NCI-H446 (cell line): Measurements from ENCODE around the gene ENPP5.

ENCODE experiments used
- DNase-seq, 2 experiments: peaks; one replicate each; lab custom pipeline; 2025; lab: John Stamatoyannopoulos, UW

The ENPP5 gene, protein sequence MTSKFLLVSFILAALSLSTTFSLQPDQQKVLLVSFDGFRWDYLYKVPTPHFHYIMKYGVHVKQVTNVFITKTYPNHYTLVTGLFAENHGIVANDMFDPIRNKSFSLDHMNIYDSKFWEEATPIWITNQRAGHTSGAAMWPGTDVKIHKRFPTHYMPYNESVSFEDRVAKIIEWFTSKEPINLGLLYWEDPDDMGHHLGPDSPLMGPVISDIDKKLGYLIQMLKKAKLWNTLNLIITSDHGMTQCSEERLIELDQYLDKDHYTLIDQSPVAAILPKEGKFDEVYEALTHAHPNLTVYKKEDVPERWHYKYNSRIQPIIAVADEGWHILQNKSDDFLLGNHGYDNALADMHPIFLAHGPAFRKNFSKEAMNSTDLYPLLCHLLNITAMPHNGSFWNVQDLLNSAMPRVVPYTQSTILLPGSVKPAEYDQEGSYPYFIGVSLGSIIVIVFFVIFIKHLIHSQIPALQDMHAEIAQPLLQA

DNA sequence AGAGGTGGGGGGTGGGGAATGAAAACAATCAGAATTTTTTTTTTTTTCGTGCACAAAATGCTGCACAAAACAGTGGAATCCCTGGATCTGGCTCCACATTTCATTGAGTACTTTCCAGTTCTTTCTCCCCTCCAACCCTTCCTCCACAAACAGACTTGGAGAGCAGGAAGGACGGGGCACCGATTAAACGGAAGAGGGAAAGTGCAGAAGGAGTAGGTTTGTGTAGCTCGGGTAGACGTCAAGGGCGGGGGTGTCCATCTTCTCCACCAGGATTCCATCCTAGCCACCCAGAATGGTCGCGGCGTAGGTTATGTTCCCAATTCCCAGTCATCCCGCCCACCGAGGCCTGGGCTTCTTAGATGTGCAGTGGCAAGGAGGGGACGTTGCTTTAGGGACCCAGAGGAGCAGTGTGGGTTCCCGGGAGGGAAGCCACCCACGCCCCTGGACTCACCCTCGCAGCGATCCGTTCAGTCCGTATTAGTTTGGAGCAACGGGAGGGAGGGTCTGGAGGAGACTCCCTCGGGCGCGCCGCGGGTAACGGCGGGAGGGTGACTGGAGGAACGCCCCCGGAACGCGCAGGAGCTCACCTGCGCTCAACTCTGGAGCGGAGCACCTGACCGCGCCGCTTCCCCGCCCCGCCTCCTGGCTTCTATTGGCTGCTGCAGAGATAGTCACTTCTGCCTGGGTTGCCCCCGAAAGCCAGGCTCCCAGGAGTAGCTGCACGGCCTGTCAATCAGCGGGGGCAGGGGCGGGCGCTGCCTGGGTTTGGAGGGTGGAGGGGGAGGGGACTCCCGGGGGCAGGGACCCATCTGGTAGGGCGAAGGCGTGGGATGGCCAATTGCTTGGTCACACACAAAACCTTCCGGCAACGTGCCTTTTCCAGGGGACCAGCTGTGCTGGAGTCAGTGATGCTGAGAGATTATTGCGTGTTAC lies at the start of gene ENPP5:
ENPP5 (minus strand) TSS at position 624 of the 933 bp plus-strand sequence. CDS start 2,718 bp downstream, outside the sequence.
- DNase-seq, result peak; percentile 1 to 7

DNA sequence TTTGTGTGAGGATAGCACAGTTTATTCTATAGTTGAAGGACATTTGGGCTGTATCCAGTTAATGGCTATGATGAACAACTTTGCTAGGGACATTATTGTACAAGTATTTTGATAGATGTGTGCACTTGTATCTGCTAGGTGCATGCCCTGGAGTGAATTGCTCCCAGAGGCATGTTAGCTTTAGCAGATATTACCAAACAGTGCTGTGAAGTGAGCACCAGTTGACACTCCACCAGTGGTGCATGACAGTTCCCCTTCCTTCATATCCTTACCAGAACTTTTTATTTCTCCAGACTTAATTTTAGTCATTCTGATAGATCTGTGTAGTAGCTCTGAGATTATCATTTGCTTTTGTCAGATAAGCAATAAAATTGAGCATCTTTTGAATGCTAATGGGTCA lies 48.9 kb upstream of the ENPP5 start:
- DNase-seq, result no peak

DNA sequence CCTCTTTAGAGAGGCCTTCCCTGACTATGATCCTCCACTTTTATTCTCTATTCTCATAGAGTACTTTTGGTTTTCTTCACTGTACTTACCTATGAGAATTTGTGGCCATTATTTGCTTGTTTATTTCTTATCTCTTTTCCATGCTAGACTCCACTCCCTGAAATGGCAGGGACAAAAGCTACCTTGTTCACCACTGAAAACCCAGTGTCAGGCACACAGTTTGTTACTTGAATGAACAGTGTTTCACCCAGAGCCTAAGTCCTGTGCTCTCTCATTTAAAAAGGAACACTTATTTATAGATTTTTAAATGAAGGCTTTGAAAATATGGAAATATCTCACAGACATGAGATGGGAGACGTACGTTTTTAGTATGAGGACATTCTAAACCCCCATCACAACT lies 47.7 kb upstream of the ENPP5 start:
- DNase-seq, result no peak

DNA sequence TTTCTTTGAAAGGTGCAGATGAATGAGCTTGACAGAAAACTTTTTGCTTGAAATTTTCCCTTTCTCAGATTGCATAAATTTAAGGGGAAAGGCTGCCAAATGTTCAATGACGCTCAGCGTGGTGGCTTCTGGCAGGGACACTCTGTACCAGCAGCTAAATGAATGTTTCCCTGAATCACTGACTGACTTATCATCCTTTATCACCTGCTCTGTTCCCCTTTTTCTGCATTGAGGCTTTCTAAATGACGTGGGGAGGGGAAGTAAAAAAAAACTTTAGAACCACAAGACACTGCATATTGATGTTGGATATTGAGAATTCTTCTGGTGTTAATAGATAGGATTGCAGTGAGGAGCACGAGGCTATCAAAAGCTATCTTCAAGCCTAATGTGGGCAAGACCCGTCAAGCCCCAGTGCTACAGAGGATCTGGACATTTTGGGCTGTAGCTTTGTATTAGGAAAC lies 46.9 kb upstream of the ENPP5 start:
- DNase-seq, result no peak

DNA sequence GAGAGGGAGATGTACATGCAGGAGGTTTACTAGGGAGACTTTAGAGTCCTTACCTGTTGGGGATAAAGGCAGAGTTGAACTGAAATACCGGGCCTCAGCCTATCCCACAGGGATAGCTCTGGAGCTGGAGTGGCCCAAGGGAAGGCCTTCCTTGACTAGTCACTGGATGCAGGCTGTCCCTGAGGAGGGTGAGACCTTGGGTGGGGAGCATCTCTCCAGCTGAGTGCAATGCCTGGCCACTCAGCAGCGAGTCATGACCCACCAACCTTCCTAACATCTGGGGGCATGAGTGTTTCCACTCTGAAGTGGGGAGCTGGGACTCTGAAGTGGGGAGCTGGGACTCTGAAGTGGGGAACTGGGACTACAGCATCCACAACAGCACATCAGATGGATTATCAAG lies 46.1 kb upstream of the ENPP5 start:
- no peak for DNase-seq

DNA sequence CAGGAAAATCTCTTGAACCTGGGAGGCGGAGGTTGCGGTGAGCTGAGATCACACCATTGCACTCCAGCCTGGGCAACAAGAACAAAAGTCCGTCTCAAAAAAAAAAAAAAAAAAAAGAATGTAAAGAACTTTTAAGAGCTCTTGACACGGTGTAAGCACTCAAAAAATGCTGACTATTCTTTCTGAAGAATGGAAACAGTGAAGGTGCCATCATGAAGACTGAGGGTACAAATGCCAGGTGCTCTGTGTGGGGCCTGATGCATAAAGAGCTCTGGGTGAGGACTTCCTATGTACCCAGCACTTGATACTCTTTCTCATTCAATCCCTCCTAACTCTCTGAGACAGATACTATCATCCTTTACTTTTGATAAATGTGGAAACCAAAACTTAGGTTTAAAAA lies 45.0 kb upstream of the ENPP5 start:
- no peak for DNase-seq

DNA sequence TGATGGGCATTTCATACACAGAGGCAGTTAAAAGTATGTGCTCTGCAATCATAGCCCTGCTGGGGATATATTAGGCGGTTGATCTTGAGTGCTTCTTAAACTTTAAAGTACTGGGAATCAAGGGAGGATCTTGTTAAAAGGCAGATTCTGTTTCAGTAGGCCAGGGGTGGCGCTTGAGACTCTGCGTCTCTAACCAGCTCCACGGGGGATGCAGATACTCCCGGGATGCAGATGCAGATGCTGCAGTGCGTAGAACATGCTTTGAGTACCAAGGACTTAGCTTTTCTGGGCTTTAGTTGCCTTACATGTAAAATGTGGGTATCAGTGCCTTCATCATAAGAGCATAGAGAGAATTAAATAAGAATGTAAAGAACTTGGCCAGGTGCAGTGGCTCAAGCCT lies 44.4 kb upstream of the ENPP5 start:
- DNase-seq, result no peak

DNA sequence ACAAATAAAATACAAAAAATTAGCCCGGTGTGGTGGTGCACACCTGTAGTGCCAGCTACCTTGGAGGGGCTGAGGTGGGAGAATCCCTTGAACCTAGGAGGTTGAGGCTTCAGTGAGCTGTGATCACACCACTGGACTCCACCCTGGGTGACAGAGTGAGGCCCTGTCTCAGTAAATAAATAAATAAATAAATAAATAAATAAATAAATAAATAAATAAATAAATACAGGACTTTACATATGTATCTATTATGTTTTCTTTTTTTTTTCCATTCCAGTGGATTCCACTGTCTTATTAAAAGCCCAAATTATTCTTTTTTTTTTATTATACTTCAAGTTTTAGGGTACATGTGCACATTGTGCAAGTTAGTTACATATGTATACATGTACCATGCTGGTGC lies 41.1 kb upstream of the ENPP5 start:
- DNase-seq, result no peak

DNA sequence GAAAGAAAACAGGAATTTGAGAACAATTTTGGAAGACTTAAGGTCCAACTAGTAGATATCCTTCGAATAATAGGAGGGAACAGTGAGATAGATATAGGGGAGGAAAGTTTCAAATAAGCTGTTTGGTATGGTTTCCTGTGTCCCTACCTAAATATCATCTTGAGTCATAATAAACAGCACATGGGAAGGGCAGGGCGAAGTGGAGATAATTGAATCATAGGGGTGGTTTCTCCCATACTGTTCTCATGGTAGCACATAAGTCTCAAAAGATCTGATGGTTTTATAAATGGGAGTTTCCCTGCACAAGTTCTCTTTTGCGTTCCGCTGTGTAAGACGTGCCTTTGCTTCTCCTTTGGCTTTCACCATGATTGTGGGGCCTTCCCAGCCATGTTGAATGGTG lies 39.5 kb upstream of the ENPP5 start:
- DNase-seq, result no peak

DNA sequence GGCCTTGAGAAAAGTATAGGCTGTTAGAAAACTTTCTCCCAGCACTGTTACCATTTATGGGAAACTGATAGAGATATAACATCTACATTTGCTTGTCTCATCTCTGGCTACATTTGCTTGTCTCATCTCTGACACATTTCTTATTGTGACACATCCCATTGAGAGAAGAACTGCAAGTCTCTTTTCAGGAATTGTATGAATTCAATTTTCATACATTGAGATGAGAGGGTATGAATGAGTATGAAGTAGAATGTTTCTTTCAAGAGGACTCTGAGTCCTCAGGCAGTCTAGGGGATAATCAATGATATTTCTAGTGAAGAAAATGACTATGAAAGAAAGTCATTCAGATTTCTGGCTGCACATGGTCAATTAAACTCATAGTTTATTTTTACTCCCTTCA lies 37.5 kb upstream of the ENPP5 start:
- DNase-seq, result no peak

DNA sequence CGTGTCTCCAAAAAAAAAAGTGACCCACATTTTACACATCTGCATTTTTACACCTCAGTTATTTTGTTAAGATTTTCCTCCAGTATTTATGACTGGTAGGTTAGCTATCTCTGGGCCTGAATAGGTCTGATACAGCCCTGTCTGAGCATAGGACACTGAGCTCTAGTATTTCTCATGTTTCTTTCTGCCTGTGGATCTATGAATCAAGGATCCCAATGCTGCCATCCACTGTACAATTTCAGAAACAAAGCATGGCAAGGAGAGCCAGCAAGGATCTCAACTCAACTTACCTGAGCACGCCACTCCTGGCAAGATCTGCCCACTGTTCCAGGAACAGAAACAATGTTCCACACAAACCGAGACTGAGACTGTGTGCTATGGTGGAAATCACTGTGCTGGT lies 36.4 kb upstream of the ENPP5 start:
- DNase-seq, result no peak

DNA sequence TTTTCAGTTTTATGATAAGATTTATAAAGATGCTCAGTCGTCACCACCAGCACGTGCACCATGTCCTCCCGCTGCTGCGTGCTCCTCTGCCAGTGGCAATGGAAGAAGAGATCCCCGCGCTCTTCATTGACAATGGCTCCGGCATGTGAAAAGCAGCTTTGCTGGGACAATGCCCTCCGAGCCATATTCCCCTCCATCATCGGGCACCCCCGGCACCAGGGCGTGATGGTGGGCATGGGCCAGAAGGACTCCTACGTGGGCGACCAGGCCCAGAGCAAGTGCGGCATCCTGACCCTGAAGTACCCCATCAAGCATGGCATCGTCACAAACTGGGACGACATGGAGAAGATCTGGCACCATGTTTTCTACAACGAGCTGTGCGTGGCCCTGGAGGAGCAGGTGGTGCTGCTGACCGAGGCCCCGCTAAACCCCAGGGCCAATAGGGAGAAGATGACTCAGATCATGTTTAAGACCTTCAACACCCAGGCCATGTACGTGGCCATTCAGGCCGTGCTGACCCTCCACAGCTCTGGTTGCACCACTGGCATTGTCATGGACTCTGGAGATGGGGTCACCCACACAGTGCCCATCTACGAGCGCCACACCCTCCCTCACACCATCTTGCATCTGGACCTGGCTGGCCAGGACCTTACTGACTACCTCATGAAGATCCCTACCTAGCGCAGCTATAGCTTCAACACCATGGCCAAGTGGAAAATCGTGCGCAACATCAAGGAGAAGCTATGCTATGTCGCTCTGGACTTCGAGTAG lies 34.3 kb upstream of the ENPP5 start:
- no peak for DNase-seq

DNA sequence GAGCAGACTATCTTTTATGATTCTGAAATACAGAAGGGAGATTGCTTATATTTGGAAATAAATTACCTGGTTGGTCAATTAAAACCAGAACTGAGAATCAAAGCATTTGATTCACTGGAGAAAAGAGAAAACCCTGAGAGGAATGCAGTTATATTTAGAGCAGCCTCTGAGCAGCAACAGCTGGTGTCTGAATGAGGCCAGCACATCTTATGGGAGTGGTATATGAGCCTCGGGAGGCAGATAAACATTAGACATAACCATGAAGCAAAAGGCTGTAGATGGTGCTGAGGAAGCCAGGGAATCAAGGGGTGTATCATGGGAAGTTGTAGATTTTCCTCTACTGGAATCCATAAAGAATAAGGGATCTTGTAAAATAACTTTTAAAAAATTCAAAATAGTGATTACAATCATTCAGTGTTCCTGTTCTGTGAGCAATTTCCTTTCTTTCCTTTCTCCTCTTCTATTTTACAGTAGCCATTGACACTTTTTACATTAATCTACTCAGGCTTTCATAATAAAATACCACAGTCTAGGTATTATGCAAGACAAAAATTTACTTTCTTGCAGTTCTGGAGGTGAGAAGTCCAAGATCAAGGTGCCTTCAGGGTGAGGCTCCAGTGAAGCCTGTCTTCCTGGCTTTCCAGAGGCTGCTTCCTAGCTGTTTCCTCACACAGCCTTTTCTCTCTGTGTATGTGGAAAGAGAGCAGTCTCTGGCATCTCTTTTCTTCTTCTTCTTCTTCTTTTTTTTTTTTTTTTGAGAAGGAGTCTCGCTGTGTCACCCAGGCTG lies 32.8 kb upstream of the ENPP5 start:
- DNase-seq, result no peak

DNA sequence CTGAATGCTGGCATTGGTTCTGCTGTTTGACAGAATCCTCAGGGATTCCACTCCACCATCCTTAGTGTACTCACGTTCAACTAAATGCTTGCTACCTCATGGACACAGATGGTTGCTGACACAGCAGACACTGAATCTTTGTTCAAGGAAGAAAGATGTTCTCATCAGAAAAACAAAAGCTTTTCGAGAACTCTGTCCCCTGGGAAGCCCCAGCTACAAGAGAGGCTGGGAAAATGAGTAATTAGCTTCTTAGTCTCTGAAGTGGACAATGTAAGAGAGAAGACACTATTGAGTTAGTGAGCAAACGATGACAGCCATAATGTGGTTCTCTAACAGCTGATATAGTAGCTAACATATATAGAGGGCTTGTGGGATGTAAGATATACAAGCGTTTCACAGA lies 30.9 kb upstream of the ENPP5 start:
- no peak for DNase-seq

DNA sequence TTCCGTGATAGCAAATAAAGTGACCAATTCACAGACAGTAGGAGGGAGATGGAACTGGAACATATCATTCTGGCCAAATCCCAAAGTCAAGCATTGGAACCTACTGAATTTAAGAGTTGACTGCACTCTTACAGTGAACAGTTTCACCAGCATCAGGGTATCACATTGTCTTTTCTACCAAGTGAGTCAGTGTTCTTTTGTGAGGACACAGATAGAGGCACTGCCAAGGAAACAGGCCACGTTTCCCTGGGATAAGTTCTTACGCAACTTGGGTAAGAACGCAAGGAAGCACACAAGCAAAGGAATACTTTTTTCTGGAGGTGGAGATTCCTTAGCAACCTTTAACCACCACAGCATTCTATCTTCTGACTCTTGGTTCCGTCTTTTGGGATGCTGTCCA lies 28.6 kb upstream of the ENPP5 start:
- DNase-seq, result no peak

DNA sequence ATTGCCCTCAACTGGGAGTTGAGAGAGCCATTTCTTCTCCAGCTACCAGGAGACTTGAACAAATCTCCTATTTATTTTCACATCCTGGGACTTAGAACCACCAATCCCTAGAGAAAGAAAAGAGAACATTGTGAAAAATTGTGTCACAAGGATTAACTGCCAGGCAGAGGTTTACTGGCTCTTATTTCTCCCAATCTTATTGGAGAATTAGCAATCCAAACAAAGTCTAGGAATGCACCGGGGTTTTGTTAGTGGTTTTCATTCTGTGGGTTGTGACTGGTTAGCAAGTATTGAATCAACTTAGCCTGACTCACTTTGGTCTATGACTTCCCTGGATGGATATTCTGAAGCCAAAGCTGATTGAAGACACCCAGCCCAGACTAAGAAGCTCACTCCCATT lies 21.2 kb upstream of the ENPP5 start:
- no peak for DNase-seq

DNA sequence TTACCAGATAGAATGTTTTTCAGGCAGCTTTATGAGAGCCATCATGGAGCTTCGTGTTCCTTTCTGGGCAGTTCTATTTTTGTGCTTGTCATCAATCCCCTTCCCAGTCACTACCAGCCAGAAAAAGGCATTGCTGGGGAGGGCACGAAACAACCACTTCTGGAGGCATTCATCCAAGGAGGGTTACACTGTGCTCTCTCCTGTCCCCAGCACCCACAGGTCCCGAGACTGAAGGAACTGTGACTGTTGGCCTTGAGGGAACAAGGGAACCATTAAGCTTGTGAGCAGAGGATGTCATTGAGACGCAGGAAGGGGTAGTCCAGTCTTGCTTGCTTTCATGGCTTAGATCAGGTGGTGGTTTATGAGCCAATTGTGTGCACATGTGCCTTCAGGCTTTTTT lies 20.1 kb upstream of the ENPP5 start:
- no peak for DNase-seq

DNA sequence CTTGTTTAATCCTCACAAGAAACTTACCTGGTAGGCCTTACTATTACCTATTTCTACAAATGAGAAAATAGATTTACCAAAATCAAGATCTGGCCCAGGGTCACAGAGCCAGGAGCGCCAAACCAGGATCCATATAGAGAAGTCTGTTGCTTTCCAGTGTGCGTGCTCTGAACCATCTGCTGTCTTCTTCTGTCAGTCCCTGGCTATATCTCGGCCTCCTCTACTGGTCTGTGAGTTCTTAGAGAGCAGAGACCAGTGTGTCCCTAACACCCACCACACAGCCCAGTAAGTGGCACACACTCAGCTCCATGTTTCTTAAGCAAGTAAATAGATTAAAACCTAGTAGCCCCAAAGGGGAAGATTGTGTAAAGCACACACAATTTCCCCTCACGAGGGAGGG lies 18.9 kb upstream of the ENPP5 start:
- DNase-seq, result no peak

DNA sequence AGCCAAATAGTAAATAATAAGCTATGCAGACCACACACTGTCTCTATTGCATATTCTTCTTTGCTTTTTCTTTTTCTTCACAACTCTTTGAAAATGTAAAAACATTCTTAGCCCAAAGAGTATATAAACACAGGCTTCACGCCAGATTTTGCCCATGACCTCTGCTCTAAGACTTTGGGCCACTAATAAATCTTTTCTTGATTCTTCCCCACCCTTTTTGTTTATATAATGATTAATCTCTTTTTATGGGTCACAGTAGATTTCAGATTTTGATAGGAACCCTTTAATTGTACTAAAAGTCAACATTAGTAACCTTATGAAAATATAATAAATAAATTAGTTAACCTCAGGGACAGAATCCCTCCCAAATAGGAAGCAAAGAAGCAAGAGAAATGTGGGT lies 15.8 kb upstream of the ENPP5 start:
- DNase-seq, result no peak

DNA sequence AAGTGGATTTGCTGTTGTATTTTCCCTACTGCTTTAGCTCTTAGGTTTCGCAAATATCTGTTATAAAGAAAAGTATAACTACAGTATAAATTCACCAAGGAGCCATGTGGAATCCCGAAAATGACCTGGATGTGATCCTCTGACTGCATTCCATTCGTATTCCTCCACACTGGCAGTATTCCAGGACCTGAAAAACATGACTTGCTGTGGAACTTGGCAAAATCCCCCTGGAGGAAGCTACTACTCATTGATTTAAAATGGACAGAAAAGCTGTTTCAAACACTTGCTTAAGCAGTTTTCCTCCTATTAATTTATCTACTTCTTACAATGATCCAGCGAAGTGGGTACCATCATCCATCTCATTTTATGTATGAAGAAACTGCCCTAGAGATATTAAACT lies 13.3 kb upstream of the ENPP5 start:
- no peak for DNase-seq

DNA sequence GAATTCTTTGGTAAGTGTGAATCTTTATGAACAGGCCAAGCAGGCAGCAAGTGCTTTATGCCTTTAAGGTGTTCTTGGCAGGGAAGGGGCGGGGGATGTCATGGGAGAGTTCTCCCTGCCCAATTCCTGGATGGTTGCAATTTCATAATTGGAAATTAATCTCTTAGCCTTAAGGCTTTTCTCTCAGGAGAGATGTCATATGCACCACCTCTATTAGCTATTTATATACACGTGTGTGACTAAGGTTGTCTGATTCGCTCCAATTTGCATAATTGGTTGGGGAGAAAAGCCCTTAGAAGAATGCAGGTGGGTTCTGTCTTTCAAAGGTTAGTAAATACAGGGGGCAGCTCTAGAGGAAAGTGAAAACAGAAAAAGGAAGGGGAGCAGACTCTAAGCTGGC lies 5.2 kb upstream of the ENPP5 start:
- DNase-seq, result no peak
